Measurements from ENCODE around the gene USP27X. TPM values are rescaled to one million over a fixed set of nuclear protein-coding genes. Genes with fewer than 3 reads are reported as not detected.

Gene USP27X
- total RNA-seq, 6 experiments from 2014 or later = 0.68 to 1.5 (median 1.2) TPM

GRCh38 chrX:49877397-49878101 is 1.7 kb upstream of the USP27X start:
- TF ChIP-seq POLR2A (IDR thresholded peaks at IDR 0.05) (no peak), CTCF (IDR thresholded peaks at IDR 0.05) (no peak)
- Histone ChIP-seq H3K27me3 (no peaks in the 10 kb centered on the region), H3K27ac (peak overlapping the region in 2 of 3 donors; percentile 26 to 54), H3K4me1 (peaks cover 0 to 13% (median 0%) of the 10 kb centered on the region in 4 donors), H3K4me3 (no peak overlapping the region), H3K9me3 (no peaks in the 10 kb centered on the region), H3K36me3 (no peaks in the 10 kb centered on the region)
- ATAC-seq (peak; percentile 13 to 62 (median 44)), DNase-seq (peak in 2 of 3 donors; percentile 35 to 50)
- intact Hi-C loops (cut with DNase I) = no loop called here
- WGBS (ENCODE audit: insufficient coverage, low coverage, low lambda C conversion rate, missing lambda C conversion rate) = 16% methylated on average over 3 of the region's 5 CpGs

- peak overlapping the region; percentile 42 to 64 (median 55) for H3K4me3 ChIP-seq
- H3K9me3 ChIP-seq = no peaks in the 10 kb centered on the region
- H3K4me1 ChIP-seq = peaks cover 0 to 13% (median 0%) of the 10 kb centered on the region in 4 donors
- 80% methylated on average over 1 of the region's 28 CpGs for WGBS (ENCODE audit: insufficient coverage, low coverage, low lambda C conversion rate, missing lambda C conversion rate)
- no peaks in the 10 kb centered on the region for H3K36me3 ChIP-seq
- no peak for TF ChIP-seq CTCF (IDR thresholded peaks at IDR 0.05)
- no peak for TF ChIP-seq POLR2A (IDR thresholded peaks at IDR 0.05)
- peak overlapping the region; percentile 34 to 54 (median 37) for H3K27ac ChIP-seq
- H3K27me3 ChIP-seq = no peaks in the 10 kb centered on the region
- intact Hi-C loops (cut with DNase I) = no loop called here
- DNase-seq (no peak), ATAC-seq (no peak)
Measured at GRCh38 chrX:49878128-49878833, 1.0 kb upstream of the USP27X start.

- TF ChIP-seq POLR2A (IDR thresholded peaks at IDR 0.05) = no peak
- TF ChIP-seq CTCF (IDR thresholded peaks at IDR 0.05) = no peak
- Histone ChIP-seq H3K27ac (peak overlapping the region in 2 of 3 donors; percentile 37 to 54), H3K4me1 (peaks cover 0 to 13% (median 0%) of the 10 kb centered on the region in 4 donors), H3K27me3 (no peaks in the 10 kb centered on the region), H3K4me3 (peak overlapping the region; percentile 42 to 64 (median 55)), H3K9me3 (no peaks in the 10 kb centered on the region), H3K36me3 (no peaks in the 10 kb centered on the region)
- 26% methylated on average over 12 of the region's 55 CpGs for WGBS (ENCODE audit: insufficient coverage, low coverage, low lambda C conversion rate, missing lambda C conversion rate)
- intact Hi-C loops (cut with DNase I) = no loop called here
- DNase-seq (no peak), ATAC-seq (peak in 2 of 4 donors; percentile 14 to 30)
Measured at GRCh38 chrX:49879656-49880277, 483 bp downstream of the USP27X start.

GRCh38 chrX:49880668-49881067 is 1.4 kb downstream of the USP27X start:
- Histone ChIP-seq H3K36me3 (no peaks in the 10 kb centered on the region), H3K4me1 (peaks cover 0 to 13% (median 0%) of the 10 kb centered on the region in 4 donors), H3K9me3 (no peaks in the 10 kb centered on the region), H3K27ac (no peak overlapping the region), H3K4me3 (no peak overlapping the region), H3K27me3 (no peaks in the 10 kb centered on the region)
- no peak for DNase-seq
- intact Hi-C loops (cut with DNase I) = no loop called here
- no CpG with 5 or more reads among the region's 12 CpGs for WGBS (ENCODE audit: insufficient coverage, low coverage, low lambda C conversion rate, missing lambda C conversion rate)
- no peak for ATAC-seq
- TF ChIP-seq CTCF (IDR thresholded peaks at IDR 0.05) (no peak), POLR2A (IDR thresholded peaks at IDR 0.05) (no peak)

Measured in right lobe of liver (tissue), 6 donors.